Measurements from ENCODE around the gene P2RY12. TPM values are rescaled to one million over a fixed set of nuclear protein-coding genes. Genes with fewer than 3 reads are reported as not detected.

Gene P2RY12
- total RNA-seq, 1 donor from 2014 or later = 0.52 TPM

GRCh38 chr3:151303751-151304150, 80.8 kb downstream of the P2RY12 start:
- Histone ChIP-seq H3K9ac (ENCODE audit: low read depth in 1 of 3, low read length in 3 of 3) (no peak overlapping the region), H3K27ac (ENCODE audit: low read depth, low read length) (no peak overlapping the region), H3K9me3 (ENCODE audit: control insufficient read depth in 3 of 3, low read length in 3 of 3) (no peaks in the 10 kb centered on the region), H3K4me1 (ENCODE audit: control insufficient read depth in 3 of 3, insufficient read depth in 3 of 3, low read length in 3 of 3) (peaks cover 0 to 2% (median 0%) of the 10 kb centered on the region in 3 donors), H3K4me3 (ENCODE audit: low read length in 3 of 3) (no peak overlapping the region), H3K36me3 (ENCODE audit: control insufficient read depth in 3 of 3, insufficient read depth in 3 of 3, low read length in 3 of 3) (no peaks in the 10 kb centered on the region), H3K27me3 (ENCODE audit: control insufficient read depth in 3 of 3, insufficient read depth in 3 of 3, low read length in 3 of 3) (no peaks in the 10 kb centered on the region)

- Histone ChIP-seq H3K36me3 (ENCODE audit: control insufficient read depth in 3 of 3, insufficient read depth in 3 of 3, low read length in 3 of 3) (no peaks in the 10 kb centered on the region), H3K4me3 (ENCODE audit: low read length in 3 of 3) (no peak overlapping the region), H3K9ac (ENCODE audit: low read depth in 1 of 3, low read length in 3 of 3) (no peak overlapping the region), H3K27ac (ENCODE audit: low read depth, low read length) (no peak overlapping the region), H3K4me1 (ENCODE audit: control insufficient read depth in 3 of 3, insufficient read depth in 3 of 3, low read length in 3 of 3) (peaks cover 0 to 2% (median 0%) of the 10 kb centered on the region in 3 donors), H3K27me3 (ENCODE audit: control insufficient read depth in 3 of 3, insufficient read depth in 3 of 3, low read length in 3 of 3) (no peaks in the 10 kb centered on the region), H3K9me3 (ENCODE audit: control insufficient read depth in 3 of 3, low read length in 3 of 3) (no peaks in the 10 kb centered on the region)
Measured at GRCh38 chr3:151301787-151302186, 82.8 kb downstream of the P2RY12 start.

- Histone ChIP-seq H3K36me3 (ENCODE audit: control insufficient read depth in 3 of 3, insufficient read depth in 3 of 3, low read length in 3 of 3) (no peaks in the 10 kb centered on the region), H3K9ac (ENCODE audit: low read depth in 1 of 3, low read length in 3 of 3) (no peak overlapping the region), H3K4me3 (ENCODE audit: low read length in 3 of 3) (no peak overlapping the region), H3K27ac (ENCODE audit: low read depth, low read length) (no peak overlapping the region), H3K4me1 (ENCODE audit: control insufficient read depth in 3 of 3, insufficient read depth in 3 of 3, low read length in 3 of 3) (peaks cover 0 to 2% (median 0%) of the 10 kb centered on the region in 3 donors), H3K9me3 (ENCODE audit: control insufficient read depth in 3 of 3, low read length in 3 of 3) (no peaks in the 10 kb centered on the region), H3K27me3 (ENCODE audit: control insufficient read depth in 3 of 3, insufficient read depth in 3 of 3, low read length in 3 of 3) (no peaks in the 10 kb centered on the region)
Measured at GRCh38 chr3:151300539-151300938, 84.0 kb downstream of the P2RY12 start.

DNA sequence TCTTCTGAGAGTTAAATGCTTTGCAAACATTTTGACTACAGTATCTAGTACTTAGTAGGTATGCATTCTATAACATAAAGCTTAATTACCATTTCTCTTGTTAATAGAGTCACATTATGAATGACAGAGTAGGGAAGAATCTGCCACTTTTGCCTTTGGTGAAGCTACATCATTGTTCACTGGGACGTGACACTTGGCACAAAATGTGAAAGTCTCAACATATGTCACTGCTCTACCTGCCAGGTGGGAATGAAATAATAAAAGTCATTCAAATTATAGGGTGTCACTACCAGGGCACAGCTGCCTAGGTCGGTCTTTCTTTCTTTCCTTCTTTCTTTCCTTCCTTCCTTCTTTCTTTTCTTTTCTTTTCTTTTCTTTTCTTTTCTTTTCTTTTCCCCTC, 85.5 kb downstream of the P2RY12 start:
- Histone ChIP-seq H3K9me3 (ENCODE audit: control insufficient read depth in 3 of 3, low read length in 3 of 3) (no peaks in the 10 kb centered on the region), H3K27me3 (ENCODE audit: control insufficient read depth in 3 of 3, insufficient read depth in 3 of 3, low read length in 3 of 3) (no peaks in the 10 kb centered on the region), H3K36me3 (ENCODE audit: control insufficient read depth in 3 of 3, insufficient read depth in 3 of 3, low read length in 3 of 3) (no peaks in the 10 kb centered on the region), H3K27ac (ENCODE audit: low read depth, low read length) (no peak overlapping the region), H3K4me3 (ENCODE audit: low read length in 3 of 3) (no peak overlapping the region), H3K4me1 (ENCODE audit: control insufficient read depth in 3 of 3, insufficient read depth in 3 of 3, low read length in 3 of 3) (no peaks in the 10 kb centered on the region), H3K9ac (ENCODE audit: low read depth in 1 of 3, low read length in 3 of 3) (no peak overlapping the region)

GRCh38 chr3:151297429-151297828, 87.1 kb downstream of the P2RY12 start:
- no peak overlapping the region for H3K9ac ChIP-seq (ENCODE audit: low read depth in 1 of 3, low read length in 3 of 3)
- H3K4me3 ChIP-seq (ENCODE audit: low read length in 3 of 3) = no peak overlapping the region
- H3K9me3 ChIP-seq (ENCODE audit: control insufficient read depth in 3 of 3, low read length in 3 of 3) = no peaks in the 10 kb centered on the region
- H3K4me1 ChIP-seq (ENCODE audit: control insufficient read depth in 3 of 3, insufficient read depth in 3 of 3, low read length in 3 of 3) = no peaks in the 10 kb centered on the region
- H3K36me3 ChIP-seq (ENCODE audit: control insufficient read depth in 3 of 3, insufficient read depth in 3 of 3, low read length in 3 of 3) = no peaks in the 10 kb centered on the region
- H3K27ac ChIP-seq (ENCODE audit: low read depth, low read length) = no peak overlapping the region
- no peaks in the 10 kb centered on the region for H3K27me3 ChIP-seq (ENCODE audit: control insufficient read depth in 3 of 3, insufficient read depth in 3 of 3, low read length in 3 of 3)

DNA sequence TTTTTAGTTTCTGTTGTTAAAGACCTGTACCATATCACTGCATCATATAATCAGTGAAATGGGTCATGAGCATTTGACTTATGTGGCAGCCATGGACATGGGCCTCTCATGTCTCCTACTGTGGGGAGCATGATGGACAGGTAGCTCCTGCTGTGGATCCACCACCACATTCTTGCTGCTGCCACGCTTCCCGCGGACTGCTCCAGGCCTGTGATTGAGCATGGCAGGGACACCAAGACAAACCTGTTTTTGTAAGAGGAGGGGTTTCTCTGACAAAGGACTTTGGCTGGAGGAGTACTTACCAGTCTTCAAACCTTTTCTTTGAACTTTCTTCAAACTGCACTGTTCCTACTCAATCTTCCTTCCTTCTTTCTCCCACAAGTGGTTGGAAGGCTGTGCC, 88.3 kb downstream of the P2RY12 start:
- no peaks in the 10 kb centered on the region for H3K9me3 ChIP-seq (ENCODE audit: control insufficient read depth in 3 of 3, low read length in 3 of 3)
- H3K36me3 ChIP-seq (ENCODE audit: control insufficient read depth in 3 of 3, insufficient read depth in 3 of 3, low read length in 3 of 3) = no peaks in the 10 kb centered on the region
- H3K27ac ChIP-seq (ENCODE audit: low read depth, low read length) = no peak overlapping the region
- no peaks in the 10 kb centered on the region for H3K27me3 ChIP-seq (ENCODE audit: control insufficient read depth in 3 of 3, insufficient read depth in 3 of 3, low read length in 3 of 3)
- H3K9ac ChIP-seq (ENCODE audit: low read depth in 1 of 3, low read length in 3 of 3) = no peak overlapping the region
- no peaks in the 10 kb centered on the region for H3K4me1 ChIP-seq (ENCODE audit: control insufficient read depth in 3 of 3, insufficient read depth in 3 of 3, low read length in 3 of 3)
- no peak overlapping the region for H3K4me3 ChIP-seq (ENCODE audit: low read length in 3 of 3)

DNA sequence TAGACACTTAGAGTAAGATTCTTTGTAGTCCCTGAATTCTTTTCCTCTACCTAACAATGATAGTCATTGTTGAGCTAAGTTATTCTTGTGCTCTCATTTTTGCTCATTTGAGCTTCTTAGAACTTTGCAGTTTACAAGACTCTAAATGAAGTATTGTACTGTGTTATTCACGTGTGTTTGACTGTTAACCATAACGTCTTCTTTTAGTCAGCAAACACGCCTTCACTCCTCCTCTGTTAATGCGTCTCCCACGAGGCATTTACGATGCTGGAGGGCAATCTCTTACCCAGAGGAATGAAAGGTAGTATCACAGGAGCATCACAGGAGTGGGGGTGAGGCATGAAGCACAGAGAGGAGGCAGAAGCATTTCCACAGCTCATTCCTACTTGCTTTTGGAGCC, 91.4 kb downstream of the P2RY12 start:
- Histone ChIP-seq H3K9ac (ENCODE audit: low read depth in 1 of 3, low read length in 3 of 3) (no peak overlapping the region), H3K27ac (ENCODE audit: low read depth, low read length) (no peak overlapping the region), H3K27me3 (ENCODE audit: control insufficient read depth in 3 of 3, insufficient read depth in 3 of 3, low read length in 3 of 3) (no peaks in the 10 kb centered on the region), H3K36me3 (ENCODE audit: control insufficient read depth in 3 of 3, insufficient read depth in 3 of 3, low read length in 3 of 3) (no peaks in the 10 kb centered on the region), H3K4me1 (ENCODE audit: control insufficient read depth in 3 of 3, insufficient read depth in 3 of 3, low read length in 3 of 3) (no peaks in the 10 kb centered on the region), H3K9me3 (ENCODE audit: control insufficient read depth in 3 of 3, low read length in 3 of 3) (no peaks in the 10 kb centered on the region), H3K4me3 (ENCODE audit: low read length in 3 of 3) (no peak overlapping the region)

- Histone ChIP-seq H3K9ac (ENCODE audit: low read depth in 1 of 3, low read length in 3 of 3) (no peak overlapping the region), H3K4me1 (ENCODE audit: control insufficient read depth in 3 of 3, insufficient read depth in 3 of 3, low read length in 3 of 3) (no peaks in the 10 kb centered on the region), H3K4me3 (ENCODE audit: low read length in 3 of 3) (no peak overlapping the region), H3K27me3 (ENCODE audit: control insufficient read depth in 3 of 3, insufficient read depth in 3 of 3, low read length in 3 of 3) (no peaks in the 10 kb centered on the region), H3K27ac (ENCODE audit: low read depth, low read length) (no peak overlapping the region), H3K9me3 (ENCODE audit: control insufficient read depth in 3 of 3, low read length in 3 of 3) (no peaks in the 10 kb centered on the region), H3K36me3 (ENCODE audit: control insufficient read depth in 3 of 3, insufficient read depth in 3 of 3, low read length in 3 of 3) (no peaks in the 10 kb centered on the region)
Measured at GRCh38 chr3:151290673-151291072, 93.9 kb downstream of the P2RY12 start.

- H3K9ac ChIP-seq (ENCODE audit: low read depth in 1 of 3, low read length in 3 of 3) = no peak overlapping the region
- H3K4me1 ChIP-seq (ENCODE audit: control insufficient read depth in 3 of 3, insufficient read depth in 3 of 3, low read length in 3 of 3) = no peaks in the 10 kb centered on the region
- H3K4me3 ChIP-seq (ENCODE audit: low read length in 3 of 3) = no peak overlapping the region
- H3K36me3 ChIP-seq (ENCODE audit: control insufficient read depth in 3 of 3, insufficient read depth in 3 of 3, low read length in 3 of 3) = no peaks in the 10 kb centered on the region
- H3K27me3 ChIP-seq (ENCODE audit: control insufficient read depth in 3 of 3, insufficient read depth in 3 of 3, low read length in 3 of 3) = no peaks in the 10 kb centered on the region
- no peaks in the 10 kb centered on the region for H3K9me3 ChIP-seq (ENCODE audit: control insufficient read depth in 3 of 3, low read length in 3 of 3)
- no peak overlapping the region for H3K27ac ChIP-seq (ENCODE audit: low read depth, low read length)
Measured at GRCh38 chr3:151289445-151289844, 95.1 kb downstream of the P2RY12 start.
